NCI-H82 treated with DMSO at 0.1 percent for 48 hours (cell line): ENCODE data around the gene PARL.

Source experiments
- DNase-seq: peaks from one replicate; lab custom pipeline; 2025; ENCODE audit not compliant: unreplicated experiment; lab: John Stamatoyannopoulos, UW

PARL gene, protein sequence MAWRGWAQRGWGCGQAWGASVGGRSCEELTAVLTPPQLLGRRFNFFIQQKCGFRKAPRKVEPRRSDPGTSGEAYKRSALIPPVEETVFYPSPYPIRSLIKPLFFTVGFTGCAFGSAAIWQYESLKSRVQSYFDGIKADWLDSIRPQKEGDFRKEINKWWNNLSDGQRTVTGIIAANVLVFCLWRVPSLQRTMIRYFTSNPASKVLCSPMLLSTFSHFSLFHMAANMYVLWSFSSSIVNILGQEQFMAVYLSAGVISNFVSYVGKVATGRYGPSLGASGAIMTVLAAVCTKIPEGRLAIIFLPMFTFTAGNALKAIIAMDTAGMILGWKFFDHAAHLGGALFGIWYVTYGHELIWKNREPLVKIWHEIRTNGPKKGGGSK

GRCh38 chr3:183884427-183885296, at the start of gene PARL:
Gene PARL (minus strand): TSS chr3:183884880. CDS start chr3:183884846, 34 bp downstream.
- peak; percentile 97 for DNase-seq

- DNase-seq: no peak
Measured at GRCh38 chr3:183933160-183933559, 48.5 kb upstream of the PARL start.

GRCh38 chr3:183931881-183932280, 47.2 kb upstream of the PARL start:
- DNase-seq: no peak

DNA sequence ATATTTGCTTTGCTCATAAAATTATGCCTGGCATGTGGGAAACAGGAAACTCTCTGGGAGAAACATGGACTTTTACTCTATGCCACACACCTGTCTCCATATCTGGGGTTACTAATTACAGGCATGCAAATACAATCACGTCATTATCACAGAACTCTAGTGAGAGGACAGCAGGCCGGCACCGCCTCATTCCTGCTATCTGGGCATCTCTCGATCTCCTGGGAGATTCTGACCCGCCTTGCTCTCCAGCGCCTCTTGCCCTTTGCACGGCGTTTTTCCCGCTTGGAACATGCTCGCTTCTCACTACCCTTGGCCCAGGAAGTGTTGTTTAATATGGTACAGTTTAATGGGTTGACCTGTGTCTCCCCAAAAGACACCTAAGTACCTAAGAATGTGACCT, 45.4 kb upstream of the PARL start:
- no peak for DNase-seq

DNA sequence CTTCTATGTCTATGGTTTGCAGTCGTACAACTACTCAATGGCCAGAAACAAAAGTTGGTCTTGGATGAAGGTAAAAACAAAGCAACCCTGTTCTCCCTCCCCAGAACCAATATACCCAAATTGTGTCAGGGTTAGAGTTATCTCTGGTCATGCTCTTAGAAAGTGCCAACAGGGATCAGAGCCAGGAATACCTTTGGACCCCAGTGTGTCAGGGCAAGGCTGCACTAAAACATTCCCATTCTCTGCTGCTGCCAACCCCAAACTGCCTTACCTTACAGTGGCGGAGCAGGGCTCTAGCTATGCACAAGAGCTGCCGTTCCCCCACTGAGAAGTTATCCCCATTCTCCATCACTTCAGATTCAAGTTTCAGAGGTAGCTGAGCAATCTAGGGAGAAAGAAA, 42.4 kb upstream of the PARL start:
- DNase-seq: no peak

DNA sequence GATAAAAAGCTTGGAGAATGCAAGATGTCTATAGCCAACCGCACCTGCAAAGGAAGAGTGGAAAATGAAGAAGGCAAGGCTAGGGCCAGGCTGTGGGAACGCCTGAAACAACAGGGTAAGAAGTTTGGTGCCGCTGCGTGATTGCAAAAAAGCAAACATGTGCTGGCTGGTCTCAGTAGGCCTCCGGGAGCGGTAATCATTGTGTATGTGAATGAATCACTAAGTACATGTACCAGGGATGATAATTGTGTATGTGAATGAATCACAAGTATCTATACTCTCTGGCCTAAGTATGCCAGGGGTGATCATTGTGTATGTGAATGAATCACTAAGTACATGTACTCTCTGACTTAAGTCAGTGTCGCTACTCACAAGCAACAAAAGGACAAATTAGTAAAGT, 40.3 kb upstream of the PARL start:
- DNase-seq: no peak

- DNase-seq: no peak
Measured at GRCh38 chr3:183924543-183924942, 39.9 kb upstream of the PARL start.

DNA sequence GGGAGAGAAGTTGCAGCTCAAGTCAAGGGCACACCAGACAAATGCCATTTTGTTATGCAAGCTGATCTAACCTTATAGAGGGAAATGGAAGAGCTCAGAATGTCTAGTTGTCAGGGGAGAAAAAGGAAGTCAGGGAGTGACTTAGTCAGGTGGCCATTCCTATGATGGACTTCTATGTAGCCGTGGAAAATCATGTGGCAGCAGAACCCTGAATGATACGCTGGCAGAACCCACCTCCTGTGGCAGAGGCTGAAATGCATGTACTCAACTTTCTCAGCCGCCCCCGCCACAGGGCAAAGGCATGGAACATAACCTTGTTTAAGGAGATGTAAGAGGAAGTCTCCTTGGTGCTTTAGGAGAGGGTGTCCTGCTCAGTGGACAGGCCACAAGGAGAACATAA, 37.7 kb upstream of the PARL start:
- DNase-seq: no peak

- DNase-seq: no peak
Measured at GRCh38 chr3:183921096-183921495, 36.4 kb upstream of the PARL start.

GRCh38 chr3:183920416-183920815, 35.7 kb upstream of the PARL start:
- no peak for DNase-seq

- DNase-seq: no peak
Measured at GRCh38 chr3:183918178-183918577, 33.5 kb upstream of the PARL start.

GRCh38 chr3:183917776-183918175, 33.1 kb upstream of the PARL start:
- DNase-seq: no peak

DNA sequence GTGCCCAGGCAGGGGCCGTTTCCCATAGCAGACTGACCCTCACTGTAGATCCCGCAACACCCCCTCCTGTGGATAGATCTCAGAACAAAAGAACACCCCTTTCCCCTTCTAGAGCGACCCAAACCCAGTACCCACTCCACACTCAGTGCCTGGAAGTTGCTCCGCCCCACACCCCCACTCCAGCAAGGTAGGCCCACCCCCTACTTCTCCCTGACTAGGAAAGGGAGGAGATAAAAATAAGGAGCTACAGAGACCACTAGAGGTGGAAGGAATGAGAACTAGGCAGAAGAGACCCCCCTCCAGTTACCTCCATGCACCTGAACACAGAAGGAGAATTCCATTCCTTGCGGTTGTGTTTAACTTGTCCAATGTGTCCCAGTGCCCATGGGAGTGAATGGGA, 30.2 kb upstream of the PARL start:
- no peak for DNase-seq

GRCh38 chr3:183913580-183913920, 28.9 kb upstream of the PARL start:
- DNase-seq: no peak

DNA sequence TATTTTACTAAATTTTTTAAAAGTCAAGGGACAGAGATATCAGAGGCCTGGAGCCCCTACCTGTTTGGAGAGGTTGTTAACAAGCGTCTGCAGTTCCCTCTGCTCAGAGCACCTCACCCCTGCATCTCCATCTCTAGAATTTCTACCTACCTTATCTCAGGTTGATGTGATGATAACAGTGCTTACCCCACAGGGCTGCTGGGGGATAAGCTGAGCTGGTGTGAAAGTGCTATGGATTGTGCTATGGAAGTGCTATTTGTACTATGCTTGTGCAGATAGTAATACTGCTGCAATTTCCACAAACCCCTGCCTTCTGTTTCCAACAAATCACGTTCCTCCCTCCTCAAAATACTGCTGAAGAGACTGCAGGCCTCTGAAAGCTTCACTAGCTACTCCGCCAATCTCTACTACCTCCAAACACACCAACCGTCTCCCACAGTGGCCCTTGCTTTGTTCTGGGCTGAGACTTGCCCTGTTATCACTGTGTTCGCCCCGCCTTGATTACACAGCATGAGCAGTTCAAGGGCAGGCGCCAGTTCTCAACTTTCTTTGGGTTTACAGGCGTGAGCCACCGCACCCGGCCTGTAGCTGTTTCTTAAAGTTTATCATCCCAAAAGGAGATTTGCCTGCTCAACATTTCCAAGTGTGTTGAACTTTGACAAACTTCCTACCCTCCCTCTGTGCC, 28.4 kb upstream of the PARL start:
- DNase-seq: no peak

- no peak for DNase-seq
Measured at GRCh38 chr3:183911763-183912506, 27.3 kb upstream of the PARL start.

DNA sequence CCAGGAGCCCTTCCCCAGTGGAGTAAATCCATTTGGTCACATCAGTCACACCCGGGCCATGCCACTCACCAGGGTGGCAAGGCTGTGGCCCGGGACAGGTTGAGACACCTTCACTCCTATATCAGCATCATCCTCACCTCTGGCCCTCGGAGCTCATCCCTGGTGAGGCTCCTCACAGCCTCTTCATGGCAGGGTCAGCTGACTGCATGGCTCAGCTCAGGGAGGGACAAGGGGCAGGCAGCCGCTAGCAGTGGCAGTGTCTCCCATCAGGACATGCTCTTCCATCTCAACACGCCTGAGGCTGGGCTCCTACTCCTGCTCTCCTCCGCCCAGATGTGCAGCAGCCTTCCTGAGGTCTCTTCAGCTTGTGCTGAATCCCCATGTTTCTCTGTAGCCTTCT, 26.4 kb upstream of the PARL start:
- DNase-seq: no peak

DNA sequence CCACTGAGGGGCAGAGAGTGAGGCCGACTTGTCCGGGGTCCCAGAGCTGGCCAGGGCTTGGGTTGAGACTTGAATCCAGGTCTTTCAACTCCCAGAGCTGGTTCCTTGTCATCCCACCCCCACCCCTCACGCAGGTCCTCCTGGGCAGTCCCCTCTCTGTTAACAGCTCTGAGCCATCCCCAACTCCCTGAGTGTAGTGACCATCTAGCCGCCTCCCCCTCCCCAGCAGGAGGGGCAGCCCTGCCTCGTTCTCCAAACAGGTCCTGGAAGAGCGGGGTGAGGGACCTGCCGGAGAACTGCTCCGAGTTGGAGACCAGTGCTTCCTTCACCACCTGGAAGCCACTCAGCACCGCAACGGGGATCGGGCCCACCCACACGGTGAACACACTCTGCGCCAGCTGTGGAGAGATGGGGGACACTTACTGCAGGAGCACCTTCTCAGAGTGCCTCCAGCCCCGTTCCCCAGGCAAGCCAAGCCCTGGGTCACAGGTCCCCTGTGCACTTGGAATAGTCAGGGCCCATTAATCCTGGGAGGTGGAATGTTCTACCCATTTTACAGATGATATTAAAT, 24.4 kb upstream of the PARL start:
- no peak for DNase-seq

DNA sequence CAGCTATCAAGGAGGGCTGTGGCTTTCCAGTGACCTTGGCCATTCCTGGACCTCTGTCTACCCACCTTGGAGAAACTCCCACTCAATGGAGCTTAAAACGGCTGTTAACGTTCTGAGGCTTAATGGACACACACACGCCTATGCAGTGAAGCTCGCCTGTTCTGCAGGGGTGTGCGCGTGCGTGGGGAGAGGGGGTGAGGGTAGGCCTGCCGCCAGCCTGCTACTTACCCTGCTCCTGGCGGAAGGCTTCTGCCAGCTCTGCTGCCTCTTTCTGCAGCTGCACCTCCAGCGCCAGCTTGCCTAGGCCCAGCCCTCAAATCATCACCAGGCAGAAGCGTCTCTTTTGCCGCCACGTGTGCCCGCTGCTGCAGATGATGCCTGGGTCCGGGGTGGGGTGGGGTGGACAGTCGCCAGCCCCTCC, 23.2 kb upstream of the PARL start:
- DNase-seq: no peak

GRCh38 chr3:183907176-183907575, 22.5 kb upstream of the PARL start:
- no peak for DNase-seq
